ENCODE data around the gene YPEL1. TPM values are rescaled to one million over a fixed set of nuclear protein-coding genes. Genes with fewer than 3 reads are reported as not detected.

The YPEL1 gene
- total RNA-seq, 1 donor: 2.2 TPM

- H2AFZ ChIP-seq (ENCODE audit: low read length): no peak overlapping the region
- DNase-seq (ENCODE audit: insufficient read length, low spot score, missing footprints): peak; percentile 62
- H3K4me2 ChIP-seq (ENCODE audit: insufficient read depth, low read length): no peak overlapping the region
- TF ChIP-seq CTCF (IDR thresholded peaks at IDR 0.05; ENCODE audit: extremely low read depth, low read depth, low read length): no peak
- no peaks in the 10 kb centered on the region for H3K4me1 ChIP-seq (ENCODE audit: insufficient read depth, low read length)
- H3K27me3 ChIP-seq (ENCODE audit: insufficient read depth, low read length): peaks cover 3% of the 10 kb centered on the region
- H3K79me2 ChIP-seq (ENCODE audit: insufficient read depth, low read length): no peaks in the 10 kb centered on the region
- H4K20me1 ChIP-seq (ENCODE audit: insufficient read depth, low read length): no peaks in the 10 kb centered on the region
- no peak overlapping the region for H3K4me3 ChIP-seq (ENCODE audit: insufficient read depth, low read length)
- H3K9me3 ChIP-seq (ENCODE audit: low read depth, low read length): no peaks in the 10 kb centered on the region
- no peaks in the 10 kb centered on the region for H3K36me3 ChIP-seq (ENCODE audit: insufficient read depth, low read length)
- H3K27ac ChIP-seq (ENCODE audit: low read depth, low read length): no peak overlapping the region
Measured at GRCh38 chr22:21741059-21741458, 5.5 kb upstream of the YPEL1 start.

GRCh38 chr22:21739828-21740377 is 4.3 kb upstream of the YPEL1 start:
- no peaks in the 10 kb centered on the region for H4K20me1 ChIP-seq (ENCODE audit: insufficient read depth, low read length)
- H3K36me3 ChIP-seq (ENCODE audit: insufficient read depth, low read length): no peaks in the 10 kb centered on the region
- no peaks in the 10 kb centered on the region for H3K79me2 ChIP-seq (ENCODE audit: insufficient read depth, low read length)
- H3K9me3 ChIP-seq (ENCODE audit: low read depth, low read length): no peaks in the 10 kb centered on the region
- DNase-seq (ENCODE audit: insufficient read length, low spot score, missing footprints): no peak
- peaks cover 4% of the 10 kb centered on the region for H3K4me1 ChIP-seq (ENCODE audit: insufficient read depth, low read length)
- H3K4me3 ChIP-seq (ENCODE audit: insufficient read depth, low read length): no peak overlapping the region
- peaks cover 4% of the 10 kb centered on the region for H3K27me3 ChIP-seq (ENCODE audit: insufficient read depth, low read length)
- no peak overlapping the region for H2AFZ ChIP-seq (ENCODE audit: low read length)
- TF ChIP-seq CTCF (IDR thresholded peaks at IDR 0.05; ENCODE audit: extremely low read depth, low read depth, low read length): no peak
- no peak overlapping the region for H3K27ac ChIP-seq (ENCODE audit: low read depth, low read length)
- H3K4me2 ChIP-seq (ENCODE audit: insufficient read depth, low read length): no peak overlapping the region

DNA sequence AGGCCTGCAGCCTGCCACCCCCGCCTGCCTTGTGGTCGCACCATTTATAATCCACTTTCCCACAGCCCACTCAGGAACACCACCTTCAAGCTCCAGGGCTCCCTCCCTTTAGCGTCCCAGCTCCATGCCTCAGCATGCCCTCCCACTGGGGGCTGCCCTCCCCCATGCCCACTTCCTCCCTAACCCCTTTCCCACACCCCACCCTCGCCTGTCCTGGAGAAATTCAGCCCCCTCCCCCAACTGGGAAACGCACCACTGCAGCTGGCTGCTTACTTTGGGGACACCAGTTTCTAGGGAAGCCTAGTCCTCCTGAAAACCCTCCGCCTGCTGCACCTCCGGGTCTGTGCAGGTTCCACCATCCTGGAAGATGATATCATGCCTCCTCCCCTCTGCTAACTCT is 3.4 kb upstream of the YPEL1 start:
- no peak for DNase-seq (ENCODE audit: insufficient read length, low spot score, missing footprints)
- no peak overlapping the region for H3K4me2 ChIP-seq (ENCODE audit: insufficient read depth, low read length)
- no peaks in the 10 kb centered on the region for H3K36me3 ChIP-seq (ENCODE audit: insufficient read depth, low read length)
- no peak overlapping the region for H3K27ac ChIP-seq (ENCODE audit: low read depth, low read length)
- no peak overlapping the region for H2AFZ ChIP-seq (ENCODE audit: low read length)
- peaks cover 13% of the 10 kb centered on the region for H3K27me3 ChIP-seq (ENCODE audit: insufficient read depth, low read length)
- no peaks in the 10 kb centered on the region for H4K20me1 ChIP-seq (ENCODE audit: insufficient read depth, low read length)
- no peaks in the 10 kb centered on the region for H3K79me2 ChIP-seq (ENCODE audit: insufficient read depth, low read length)
- peaks cover 8% of the 10 kb centered on the region for H3K4me1 ChIP-seq (ENCODE audit: insufficient read depth, low read length)
- H3K4me3 ChIP-seq (ENCODE audit: insufficient read depth, low read length): no peak overlapping the region
- TF ChIP-seq CTCF (IDR thresholded peaks at IDR 0.05; ENCODE audit: extremely low read depth, low read depth, low read length): no peak
- no peaks in the 10 kb centered on the region for H3K9me3 ChIP-seq (ENCODE audit: low read depth, low read length)

- Histone ChIP-seq H3K27me3 (ENCODE audit: insufficient read depth, low read length) (peaks cover 20% of the 10 kb centered on the region), H3K4me1 (ENCODE audit: insufficient read depth, low read length) (peaks cover 8% of the 10 kb centered on the region), H3K36me3 (ENCODE audit: insufficient read depth, low read length) (no peaks in the 10 kb centered on the region), H3K4me3 (ENCODE audit: insufficient read depth, low read length) (no peak overlapping the region), H3K27ac (ENCODE audit: low read depth, low read length) (no peak overlapping the region), H3K9me3 (ENCODE audit: low read depth, low read length) (no peaks in the 10 kb centered on the region), H2AFZ (ENCODE audit: low read length) (no peak overlapping the region), H4K20me1 (ENCODE audit: insufficient read depth, low read length) (no peaks in the 10 kb centered on the region), H3K79me2 (ENCODE audit: insufficient read depth, low read length) (no peaks in the 10 kb centered on the region), H3K4me2 (ENCODE audit: insufficient read depth, low read length) (no peak overlapping the region)
- TF ChIP-seq CTCF (IDR thresholded peaks at IDR 0.05; ENCODE audit: extremely low read depth, low read depth, low read length): no peak
- DNase-seq (ENCODE audit: insufficient read length, low spot score, missing footprints): no peak
Measured at GRCh38 chr22:21738081-21738480, 2.5 kb upstream of the YPEL1 start.
